ENCODE data around the gene KCNIP2. TPM values are rescaled to one million over a fixed set of nuclear protein-coding genes. Genes with fewer than 3 reads are reported as not detected.

Gene KCNIP2
- total RNA-seq, 1 donor from 2014 or later, result 3.5 TPM

DNA sequence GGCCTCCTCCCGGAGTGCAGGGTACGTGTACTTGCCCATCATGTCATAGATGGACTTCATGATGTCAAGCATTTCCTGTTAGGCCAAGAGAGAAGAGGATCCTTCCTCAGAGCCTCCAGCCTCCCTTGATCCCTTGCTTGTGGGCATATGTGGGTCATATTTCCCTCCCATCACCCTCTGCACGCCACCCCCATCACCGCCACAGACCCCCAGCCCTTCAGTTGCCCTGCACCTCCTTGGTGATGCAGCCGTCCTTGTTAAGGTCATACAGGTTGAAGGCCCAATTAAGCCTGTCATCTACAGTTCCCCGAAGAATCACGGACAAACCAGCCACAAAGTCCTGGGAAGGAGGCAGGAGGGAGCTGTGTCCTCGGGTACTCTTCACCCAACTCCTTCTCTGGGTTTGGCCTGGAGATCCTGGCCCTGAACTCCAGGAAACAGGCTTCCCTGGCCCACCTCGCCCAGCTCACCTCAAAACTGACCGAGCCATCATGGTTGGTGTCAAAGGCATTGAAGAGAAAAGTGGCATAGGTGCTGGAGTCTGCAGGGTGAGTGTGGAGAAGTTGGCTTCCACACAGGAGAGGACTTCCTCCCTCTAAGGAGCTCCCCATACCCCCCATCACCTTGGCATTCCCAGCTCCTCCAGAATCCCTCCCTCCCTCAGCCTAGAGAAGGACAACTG is 15.5 kb downstream of the KCNIP2 start:
- DNase-seq (ENCODE audit: extremely low spot score, unreplicated experiment), result no peak
- no peak for TF ChIP-seq CTCF (IDR thresholded peaks at IDR 0.05)
- no peak overlapping the region for H3K4me3 Mint-ChIP-seq (ENCODE audit: unreplicated experiment)
- H3K4me1 Mint-ChIP-seq (ENCODE audit: unreplicated experiment), result peaks cover 18% of the 10 kb centered on the region
- H3K27me3 Mint-ChIP-seq (ENCODE audit: unreplicated experiment), result no peaks in the 10 kb centered on the region
- no peaks in the 10 kb centered on the region for H3K9me3 Mint-ChIP-seq (ENCODE audit: unreplicated experiment)
- no peak overlapping the region for H3K27ac Mint-ChIP-seq (ENCODE audit: unreplicated experiment)
- peaks cover 4% of the 10 kb centered on the region for H3K36me3 Mint-ChIP-seq (ENCODE audit: unreplicated experiment)

DNA sequence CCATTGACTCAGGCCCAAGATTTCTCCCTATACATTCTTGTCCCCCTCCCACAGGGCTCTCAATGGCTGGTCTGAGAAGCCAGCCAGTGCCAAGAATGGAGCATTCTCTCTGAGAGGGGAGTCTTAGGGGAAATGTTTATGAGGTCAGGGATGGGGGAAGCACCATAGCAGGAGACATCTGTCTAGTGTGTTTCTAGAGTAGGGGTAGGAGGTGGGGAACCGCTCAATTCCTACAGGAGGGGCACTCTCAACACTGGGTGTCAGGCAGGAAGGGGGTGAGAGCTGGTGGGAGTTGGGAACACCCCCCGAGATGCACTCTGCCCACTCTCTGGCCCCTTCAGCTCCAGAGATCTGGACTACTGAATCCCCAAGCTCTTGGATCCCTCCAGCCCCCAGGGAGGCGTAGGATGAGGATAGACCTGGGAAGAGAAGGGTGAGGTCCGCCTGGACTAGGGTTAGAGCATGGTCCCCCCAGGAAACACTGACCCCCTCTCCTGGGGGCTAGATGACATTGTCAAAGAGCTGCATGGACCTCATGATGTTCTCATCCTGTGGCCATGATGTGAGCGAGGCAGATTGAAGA is 16.7 kb downstream of the KCNIP2 start:
- no peaks in the 10 kb centered on the region for H3K27me3 Mint-ChIP-seq (ENCODE audit: unreplicated experiment)
- H3K36me3 Mint-ChIP-seq (ENCODE audit: unreplicated experiment), result peaks cover 6% of the 10 kb centered on the region
- no peaks in the 10 kb centered on the region for H3K9me3 Mint-ChIP-seq (ENCODE audit: unreplicated experiment)
- H3K27ac Mint-ChIP-seq (ENCODE audit: unreplicated experiment), result no peak overlapping the region
- H3K4me1 Mint-ChIP-seq (ENCODE audit: unreplicated experiment), result peaks cover 17% of the 10 kb centered on the region
- H3K4me3 Mint-ChIP-seq (ENCODE audit: unreplicated experiment), result no peak overlapping the region
- no peak for TF ChIP-seq CTCF (IDR thresholded peaks at IDR 0.05)
- DNase-seq (ENCODE audit: extremely low spot score, unreplicated experiment), result no peak

DNA sequence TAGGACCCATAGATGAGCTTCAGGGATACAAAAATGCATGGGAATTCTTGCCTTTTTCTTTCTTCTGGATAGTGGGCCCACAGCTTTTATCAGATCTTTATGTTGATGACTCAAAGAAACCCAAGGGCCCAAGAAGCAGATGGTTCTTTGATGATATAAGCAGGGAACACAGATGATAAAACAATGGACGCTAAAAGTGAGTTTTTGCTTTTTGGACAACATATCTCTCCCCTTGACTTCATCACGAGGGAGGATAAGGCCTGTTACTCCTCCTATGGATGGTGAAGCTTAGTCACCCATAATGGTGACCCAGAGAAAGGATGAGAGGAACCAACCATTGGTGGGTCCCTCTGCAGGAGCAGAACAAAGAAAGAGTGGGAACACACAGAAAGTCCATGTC is 18.9 kb downstream of the KCNIP2 start:
- no peak for DNase-seq (ENCODE audit: extremely low spot score, unreplicated experiment)
- Mint-ChIP-seq H3K27me3 (ENCODE audit: unreplicated experiment) (no peaks in the 10 kb centered on the region), H3K27ac (ENCODE audit: unreplicated experiment) (no peak overlapping the region), H3K9me3 (ENCODE audit: unreplicated experiment) (no peaks in the 10 kb centered on the region), H3K36me3 (ENCODE audit: unreplicated experiment) (peaks cover 6% of the 10 kb centered on the region), H3K4me3 (ENCODE audit: unreplicated experiment) (no peak overlapping the region), H3K4me1 (ENCODE audit: unreplicated experiment) (no peaks in the 10 kb centered on the region)
- no peak for TF ChIP-seq CTCF (IDR thresholded peaks at IDR 0.05)

- no peaks in the 10 kb centered on the region for H3K9me3 Mint-ChIP-seq (ENCODE audit: unreplicated experiment)
- peaks cover 25% of the 10 kb centered on the region for H3K4me1 Mint-ChIP-seq (ENCODE audit: unreplicated experiment)
- TF ChIP-seq CTCF (IDR thresholded peaks at IDR 0.05), result no peak
- peak overlapping the region; percentile 93 for H3K4me3 Mint-ChIP-seq (ENCODE audit: unreplicated experiment)
- DNase-seq (ENCODE audit: extremely low spot score, unreplicated experiment), result no peak
- peaks cover 6% of the 10 kb centered on the region for H3K36me3 Mint-ChIP-seq (ENCODE audit: unreplicated experiment)
- H3K27ac Mint-ChIP-seq (ENCODE audit: unreplicated experiment), result peak overlapping the region; percentile 99
- H3K27me3 Mint-ChIP-seq (ENCODE audit: unreplicated experiment), result no peaks in the 10 kb centered on the region
Observed at GRCh38 chr10:101818872-101819633, 24.5 kb downstream of the KCNIP2 start.
